Ovary (tissue), 9 donors: ENCODE data around the gene ZNRD2. TPM values are rescaled to one million over a fixed set of nuclear protein-coding genes. Genes with fewer than 3 reads are reported as not detected.

Experiments used
- DNase-seq, 5 donors: peaks; one replicate each; pipeline ENCODE4 v3.0.0-alpha.2; 2019 to 2020
- H3K27ac ChIP-seq, 2 donors: fragments of 200-600 bp; one replicate each; pipeline versions ENCODE4 v1.5.1 to v1.8.0; 2019 to 2022
- H3K27me3 ChIP-seq: fragments of 200-600 bp; one replicate; pipeline ENCODE4 v1.8.0; 2022
- H3K36me3 ChIP-seq: fragments of 200-600 bp; sonication (generic); one replicate; pipeline ENCODE4 v1.5.1; 2019
- H3K4me1 ChIP-seq: one replicate; pipeline ENCODE4 v1.8.1; 2013; ENCODE audit warnings: mild to moderate bottlenecking, moderate library complexity; ENCODE audit not compliant: insufficient read depth
- H3K4me3 ChIP-seq: fragments of 200-600 bp; sonication (generic); one replicate; pipeline ENCODE4 v1.5.1; 2017
- H3K9me3 ChIP-seq, 2 donors: fragments of 200-600 bp in 1 of 2; sonication (generic) in 1 of 2; one replicate each; pipeline versions ENCODE4 v1.5.1 to v1.8.1; 2013 to 2019; ENCODE audit warnings: mild to moderate bottlenecking in 1 of 2, moderate library complexity in 1 of 2
- CTCF ChIP-seq, 3 donors: fragments of 450-650 bp in 2 of 3; fragments of 200-600 bp in 1 of 3; IDR thresholded peaks; one replicate each; pipeline versions ENCODE4 v1.5.1 to v1.8.0; 2016 to 2022; ENCODE audit warnings: antibody characterized with exemption in 3 of 3, mild to moderate bottlenecking in 1 of 3
- EP300 ChIP-seq: sonication (generic); formaldehyde crosslinking; IDR thresholded peaks from one replicate; pipeline ENCODE4 v1.6.1; 2017; ENCODE audit warnings: antibody characterized with exemption
- POLR2A ChIP-seq: fragments of 450-650 bp; IDR thresholded peaks from one replicate; pipeline ENCODE4 v1.6.1; 2017; ENCODE audit warnings: antibody characterized with exemption, mild to moderate bottlenecking, moderate library complexity
- WGBS, 3 donors: extraction: QIAGEN DNeasy Blood & Tissue Kit in 1 of 3; methylation state at CpG; one replicate each; pipeline versions ENCODE4 v1.1.5 to v1.1.7; 2013 to 2017; 5-methylcytosine and 5-hydroxymethylcytosine counted together
- intact Hi-C, 4 donors: fragments of 100-400 bp; cut with DNase I; formaldehyde crosslinking; loops; one replicate each; pipeline versions ENCODE4 v1.11.0 to v1.15.1; 2022 to 2023
- polyA plus RNA-seq, 2 donors: library from polyadenylated mRNA; stranded (reverse); fragments of 200-250 nt in 1 of 2; fragments of 350-450 nt in 1 of 2; fragmentation: Illumina TruSeq in 1 of 2; extraction: RNeasy Lipid Tissue Mini Kit (QIAGEN cat#74804) in 1 of 2; gene quantifications; one replicate each; pipeline ENCODE4 v1.2.3, GENCODE V29; 2013 to 2014
- total RNA-seq, 7 donors: library from RNA; depleted of rRNA in 2 of 7; stranded (reverse); fragments of >200 nt in 2 of 7; fragmentation: NEBNext Ultra II Directional in 3 of 7; extraction: Animal tissue kit (Norgen Biotek cat#: 25700) in 3 of 7; gene quantifications; one replicate each; pipeline versions ENCODE4 v1.1.0 to v1.2.4, GENCODE V29; 2016 to 2023
- donor health status: DM: no; HTN: no; CAD: no; lungs with moderate emphysema.
- donor health status: DM: no; HTN: no; CAD: no.
- donor health status: Bipolar disorder and iron deficiency.
- donor health status: DM: yes; HTN: yes; CAD: no.
- donor health status: DM: no; HTN: no; CAD: no.
- donor health status: DM: yes; HTN: yes; CAD: no.

The ZNRD2 gene
- total and polyA plus RNA-seq, 9 donors: 2.3 to 61.8 (median 39.2) TPM

- no peaks in the 10 kb centered on the region for H3K9me3 ChIP-seq
- DNase-seq: peak in 2 of 5 donors; percentile 50 to 54
- H3K4me3 ChIP-seq: no peak overlapping the region
- no peaks in the 10 kb centered on the region for H3K36me3 ChIP-seq
- intact Hi-C loops: no loop called here
- TF ChIP-seq POLR2A: no peak
- no peak for TF ChIP-seq EP300
- TF ChIP-seq CTCF (IDR thresholded peaks at IDR 0.05): no peak
- WGBS, 3 donors: 34 to 41% (median 36%) methylated on average over 5 of the region's 5 CpGs
- H3K27me3 ChIP-seq: no peaks in the 10 kb centered on the region
- H3K27ac ChIP-seq: peak overlapping the region; percentile 80 to 100
- peaks cover 32% of the 10 kb centered on the region for H3K4me1 ChIP-seq
Observed at GRCh38 chr11:65559951-65560537, 10.2 kb upstream of the ZNRD2 start.

DNA sequence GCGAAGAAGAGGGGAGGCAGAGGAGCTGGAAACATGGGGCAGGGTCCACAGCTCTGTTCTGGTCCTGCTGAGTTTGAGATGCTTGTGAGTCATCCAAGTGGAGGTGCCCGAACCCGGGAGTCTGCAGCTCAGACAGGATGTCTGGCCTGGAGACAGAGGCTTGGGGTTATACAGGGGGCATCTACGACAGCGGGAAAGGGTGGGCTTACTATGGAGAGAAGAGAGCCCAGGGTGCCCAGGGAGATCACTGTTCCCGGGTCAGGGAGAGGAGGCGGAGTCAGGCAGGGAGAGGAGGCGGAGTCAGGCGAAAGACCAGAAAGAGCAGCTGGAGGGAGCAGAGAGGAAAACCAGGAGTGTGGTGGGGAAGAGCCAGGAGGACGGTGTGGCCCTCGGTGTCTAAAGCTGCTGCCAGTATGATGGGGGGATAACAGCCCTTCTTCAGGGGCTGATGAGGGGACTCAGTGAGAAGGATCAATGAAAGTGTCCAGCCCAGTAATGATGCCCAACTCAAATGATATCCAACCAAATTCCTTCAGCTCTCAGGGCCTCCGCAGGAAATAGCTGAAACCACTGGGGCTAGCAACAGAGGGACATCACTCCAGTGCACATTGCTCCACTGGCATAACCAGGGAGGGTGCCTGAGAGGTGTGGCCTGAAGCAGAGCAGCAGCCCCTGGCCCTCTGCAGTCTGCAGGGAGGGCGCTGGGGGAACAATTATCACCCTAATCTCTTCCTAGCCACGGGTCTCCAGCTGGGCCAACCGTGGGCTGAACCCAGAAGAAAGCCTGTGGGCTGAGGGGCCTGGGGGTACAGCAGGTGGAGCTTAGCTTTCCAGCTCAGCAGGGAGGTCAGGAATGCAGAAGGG lies 9.5 kb upstream of the ZNRD2 start:
- Histone ChIP-seq H3K9me3 (no peaks in the 10 kb centered on the region), H3K27me3 (no peaks in the 10 kb centered on the region), H3K27ac (peak overlapping the region; percentile 80 to 100), H3K4me3 (no peak overlapping the region), H3K4me1 (peaks cover 28% of the 10 kb centered on the region), H3K36me3 (no peaks in the 10 kb centered on the region)
- intact Hi-C loops: no loop called here
- peak; percentile 80 to 86 (median 82) for DNase-seq
- TF ChIP-seq POLR2A (no peak), CTCF (IDR thresholded peaks at IDR 0.05) (no peak), EP300 (no peak)
- 8 to 13% (median 10%) methylated on average over 15 of the region's 15 CpGs for WGBS, 3 donors

DNA sequence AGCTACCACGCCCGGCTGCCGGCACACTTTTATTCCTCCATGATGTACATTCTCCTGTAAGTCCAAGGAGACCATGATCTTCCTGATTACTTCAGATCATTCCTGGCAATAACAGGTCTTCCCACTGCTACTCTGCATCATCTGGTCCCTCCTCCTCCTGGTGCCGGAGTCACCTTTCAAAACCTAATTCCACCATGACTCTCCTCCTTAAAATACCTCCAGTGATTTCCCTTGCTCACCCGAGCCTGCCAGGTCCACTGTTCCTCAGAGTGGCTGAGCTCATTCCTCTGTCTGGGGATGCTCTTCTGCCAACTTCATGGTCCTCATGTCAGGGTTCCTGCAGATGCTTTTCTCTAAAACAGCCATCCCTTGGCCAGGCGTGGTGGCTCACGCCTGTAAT lies 8.3 kb upstream of the ZNRD2 start:
- WGBS, 3 donors: 74 to 86% (median 80%) methylated on average over 7 of the region's 7 CpGs
- H3K36me3 ChIP-seq: no peaks in the 10 kb centered on the region
- TF ChIP-seq EP300: no peak
- no peak for TF ChIP-seq POLR2A
- no peak for TF ChIP-seq CTCF (IDR thresholded peaks at IDR 0.05)
- DNase-seq: no peak
- H3K27ac ChIP-seq: no peak overlapping the region
- H3K4me1 ChIP-seq: peaks cover 20% of the 10 kb centered on the region
- intact Hi-C loops: no loop called here
- no peaks in the 10 kb centered on the region for H3K27me3 ChIP-seq
- no peaks in the 10 kb centered on the region for H3K9me3 ChIP-seq
- H3K4me3 ChIP-seq: no peak overlapping the region

DNA sequence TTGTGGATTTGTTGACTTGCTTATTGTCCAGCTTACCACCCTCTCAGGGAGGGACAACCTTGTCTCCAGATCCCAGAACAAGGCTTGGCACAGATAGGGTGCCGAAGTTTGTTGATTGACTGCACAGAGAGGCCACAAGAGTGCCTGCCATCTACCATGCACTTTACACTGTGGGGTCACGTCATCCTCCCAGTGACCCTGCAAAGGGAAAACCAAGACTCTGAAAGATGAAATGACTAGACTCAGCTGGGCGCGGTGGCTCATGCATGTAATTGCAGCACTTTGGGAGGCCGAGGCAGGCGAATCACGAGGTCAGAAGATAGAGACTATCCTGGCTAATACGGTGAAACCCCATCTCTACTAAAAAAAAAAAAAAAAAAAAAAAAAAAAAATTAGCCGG lies 7.5 kb upstream of the ZNRD2 start:
- DNase-seq: no peak
- no peak overlapping the region for H3K27ac ChIP-seq
- H3K9me3 ChIP-seq: no peaks in the 10 kb centered on the region
- no peaks in the 10 kb centered on the region for H3K27me3 ChIP-seq
- no peak for TF ChIP-seq CTCF (IDR thresholded peaks at IDR 0.05)
- TF ChIP-seq EP300: no peak
- no peak for TF ChIP-seq POLR2A
- WGBS, 3 donors: 78 to 86% (median 81%) methylated on average over 9 of the region's 9 CpGs
- no peaks in the 10 kb centered on the region for H3K36me3 ChIP-seq
- intact Hi-C loops: no loop called here
- H3K4me1 ChIP-seq: peaks cover 20% of the 10 kb centered on the region
- H3K4me3 ChIP-seq: no peak overlapping the region
